Adrenal gland (tissue), 12 donors: ENCODE measurements around the gene AGAP1. TPM values are rescaled to one million over a fixed set of nuclear protein-coding genes. Genes with fewer than 3 reads are reported as not detected.

Experiments
- DNase-seq, 7 donors: peaks; one replicate each; pipeline ENCODE4 v3.0.0-alpha.2; 2019 to 2020
- H3K27ac ChIP-seq, 5 donors: fragments of 200-600 bp; sonication (generic) in 4 of 5; 1 replicate in 3 of 5; 2 replicates in 2 of 5; pipeline versions ENCODE4 v1.5.1 to v1.8.0; 2016 to 2020; ENCODE audit warnings: mild to moderate bottlenecking in 1 of 5
- H3K27me3 ChIP-seq: fragments of 200-600 bp; 2 replicates; pipeline ENCODE4 v1.8.0; 2021
- H3K36me3 ChIP-seq, 2 donors: fragments of 200-600 bp; replicated peaks in 1 of 2; 1 replicate in 1 of 2; 2 replicates in 1 of 2; pipeline versions ENCODE4 v1.5.1 to v1.8.0; 2018 to 2022
- H3K4me1 ChIP-seq, 2 donors: fragments of 200-600 bp; replicated peaks in 1 of 2; 1 replicate in 1 of 2; 2 replicates in 1 of 2; pipeline versions ENCODE4 v1.5.1 to v1.8.0; 2018 to 2021
- H3K4me3 ChIP-seq, 4 donors: fragments of 200-600 bp; sonication (generic) in 3 of 4; one replicate each; pipeline ENCODE4 v1.5.1; 2016 to 2018
- H3K9me3 ChIP-seq, 3 donors: fragments of 200-600 bp; sonication (generic) in 1 of 3; replicated peaks in 1 of 3; 1 replicate in 2 of 3; 2 replicates in 1 of 3; pipeline versions ENCODE4 v1.5.1 to v1.8.0; 2016 to 2021
- CTCF ChIP-seq, 6 experiments: fragments of 450-650 bp in 4 of 6; fragments of 200-600 bp in 2 of 6; sonication (generic) in 1 of 6; IDR thresholded peaks; 1 replicate in 5 of 6; 2 replicates in 1 of 6; pipeline versions ENCODE4 v1.5.1 to v1.8.0; 2016 to 2021; ENCODE audit warnings: antibody characterized with exemption in 6 of 6, mild to moderate bottlenecking in 2 of 6, moderate library complexity in 1 of 6
- POLR2A ChIP-seq, 2 donors: fragments of 450-650 bp; IDR thresholded peaks; one replicate each; pipeline ENCODE4 v1.6.1; 2017; ENCODE audit warnings: antibody characterized with exemption in 2 of 2, mild to moderate bottlenecking in 2 of 2, moderate library complexity in 1 of 2
- WGBS, 4 donors: extraction: QIAGEN DNeasy Blood & Tissue Kit in 2 of 4; methylation state at CpG; one replicate each; pipeline versions ENCODE4 v1.1.5 to v1.1.7; 2013 to 2017; 5-methylcytosine and 5-hydroxymethylcytosine counted together
- intact Hi-C, 2 donors: fragments of 100-400 bp; cut with DNase I; formaldehyde crosslinking; loops; one replicate each; pipeline versions ENCODE4 v1.14.1 to v1.15.0; 2022 to 2023
- polyA plus RNA-seq, 3 donors: library from polyadenylated mRNA; stranded (reverse); fragments of 200-250 nt in 2 of 3; fragments of 350-450 nt in 1 of 3; fragmentation: Illumina TruSeq in 1 of 3; extraction: RNeasy Lipid Tissue Mini Kit (QIAGEN cat#74804) in 1 of 3; gene quantifications; one replicate each; pipeline ENCODE4 v1.2.3, GENCODE V29; 2013 to 2014
- total RNA-seq, 9 donors: library from RNA; depleted of rRNA in 4 of 9; stranded (reverse); fragments of >200 nt in 4 of 9; fragments of 120-200 nt in 1 of 9; fragmentation: NEBNext Ultra II Directional in 1 of 9; extraction: Animal tissue kit (Norgen Biotek cat#: 25700) in 1 of 9; gene quantifications; one replicate each; pipeline versions ENCODE4 v1.1.0 to v1.2.4, GENCODE V29; 2013 to 2023
- donor health status: healthy with polysubstance abuse.
- donor health status: Bipolar disorder and iron deficiency.
- donor health status: DM: yes; HTN: yes; CAD: no.
- donor health status: DM: no; HTN: no; CAD: no.
- donor health status: DM: no; HTN: no; CAD: no.
- donor health status: DM: yes; HTN: yes; CAD: no.

Gene AGAP1
- total and polyA plus RNA-seq, 12 donors = 5.3 to 29.6 (median 17.7) TPM

GRCh38 chr2:235541016-235541415 lies 47.2 kb downstream of the AGAP1 start:
- Histone ChIP-seq H3K9me3 (no peaks in the 10 kb centered on the region), H3K4me3 (no peak overlapping the region), H3K36me3 (no peaks in the 10 kb centered on the region), H3K4me1 (peaks cover 0 to 7% of the 10 kb centered on the region in 2 donors), H3K27ac (no peak overlapping the region), H3K27me3 (no peaks in the 10 kb centered on the region)
- WGBS, 4 donors = 92 to 97% (median 94%) methylated on average over 4 to 5 of the region's 5 CpGs
- DNase-seq = no peak
- intact Hi-C loops = no loop called here
- no peak for TF ChIP-seq POLR2A (IDR thresholded peaks at IDR 0.05)
- TF ChIP-seq CTCF (IDR thresholded peaks at IDR 0.05) = no peak

GRCh38 chr2:235541838-235542549 lies 48.2 kb downstream of the AGAP1 start:
- no peaks in the 10 kb centered on the region for H3K36me3 ChIP-seq

GRCh38 chr2:235542733-235543127 lies 48.9 kb downstream of the AGAP1 start:
- H3K4me1 ChIP-seq = peaks cover 0 to 7% of the 10 kb centered on the region in 2 donors
- H3K27ac ChIP-seq = no peak overlapping the region
- DNase-seq = no peak
- no peaks in the 10 kb centered on the region for H3K9me3 ChIP-seq
- intact Hi-C loops = no loop called here
- TF ChIP-seq CTCF (IDR thresholded peaks at IDR 0.05) = no peak
- TF ChIP-seq POLR2A (IDR thresholded peaks at IDR 0.05) = no peak
- no peaks in the 10 kb centered on the region for H3K36me3 ChIP-seq
- WGBS, 4 donors = 65 to 73% (median 68%) methylated on average over 8 to 10 of the region's 10 CpGs
- H3K4me3 ChIP-seq = no peak overlapping the region
- no peaks in the 10 kb centered on the region for H3K27me3 ChIP-seq

More at GRCh38 chr2:235541838-235542549, 48.2 kb downstream of the AGAP1 start:
- intact Hi-C loops = no loop called here
- Histone ChIP-seq H3K9me3 (no peaks in the 10 kb centered on the region), H3K27ac (no peak overlapping the region), H3K4me3 (no peak overlapping the region), H3K27me3 (no peaks in the 10 kb centered on the region), H3K4me1 (peaks cover 0 to 7% of the 10 kb centered on the region in 2 donors)
- no peak for DNase-seq
- TF ChIP-seq CTCF (IDR thresholded peaks at IDR 0.05) = no peak
- no peak for TF ChIP-seq POLR2A (IDR thresholded peaks at IDR 0.05)
- WGBS, 4 donors = 69 to 73% (median 71%) methylated on average over 10 to 11 of the region's 11 CpGs

GRCh38 chr2:235543128-235543750 lies 49.4 kb downstream of the AGAP1 start:
- no peak for DNase-seq
- 81 to 100% (median 88%) methylated on average over 5 to 13 of the region's 13 CpGs for WGBS, 4 donors
- Histone ChIP-seq H3K4me3 (no peak overlapping the region), H3K4me1 (peaks cover 0 to 7% of the 10 kb centered on the region in 2 donors), H3K36me3 (no peaks in the 10 kb centered on the region), H3K27me3 (no peaks in the 10 kb centered on the region), H3K27ac (no peak overlapping the region), H3K9me3 (no peaks in the 10 kb centered on the region)
- intact Hi-C loops = no loop called here
- TF ChIP-seq POLR2A (IDR thresholded peaks at IDR 0.05) (no peak), CTCF (IDR thresholded peaks at IDR 0.05) (no peak)
